GM10266 (cell line): Measurements from ENCODE around the gene LRRC10B.

Experiments
- DNase-seq: peaks from one replicate; pipeline ENCODE4 v3.0.0; 2012; ENCODE audit errors: extremely low spot score
- CTCF ChIP-seq: IDR thresholded peaks from 2 replicates; pipeline ENCODE4 v1.5.1; 2012; ENCODE audit warnings: mild to moderate bottlenecking, low read depth; ENCODE audit not compliant: control insufficient read depth, insufficient read depth; ENCODE audit errors: missing control alignments

LRRC10B gene

GRCh38 chr11:61538636-61538961, 30.1 kb downstream of the LRRC10B start:
- no peak for DNase-seq
- TF ChIP-seq CTCF: no peak

GRCh38 chr11:61539006-61539405, 30.5 kb downstream of the LRRC10B start:
- no peak for TF ChIP-seq CTCF
- no peak for DNase-seq

- DNase-seq: no peak
- TF ChIP-seq CTCF: no peak
Observed at GRCh38 chr11:61539831-61540357, 31.3 kb downstream of the LRRC10B start.

- DNase-seq: no peak
- TF ChIP-seq CTCF: no peak
Observed at GRCh38 chr11:61540528-61540927, 32.0 kb downstream of the LRRC10B start.

- TF ChIP-seq CTCF: no peak
- peak; percentile 67 for DNase-seq
Observed at GRCh38 chr11:61541598-61541997, 33.0 kb downstream of the LRRC10B start.

- DNase-seq: no peak
- no peak for TF ChIP-seq CTCF
Observed at GRCh38 chr11:61542024-61542461, 33.5 kb downstream of the LRRC10B start.

GRCh38 chr11:61542705-61543104, 34.2 kb downstream of the LRRC10B start:
- no peak for TF ChIP-seq CTCF
- no peak for DNase-seq
